GM19193 (cell line): ENCODE measurements around the gene ARMH4.

Source experiments
- POLR2A ChIP-seq: IDR thresholded peaks from 4 replicates; pipeline ENCODE4 v1.6.1; 2011; ENCODE audit not compliant: insufficient read depth, insufficient read length; ENCODE audit errors: extremely low read depth

ARMH4 gene

GRCh38 chr14:57979376-57980048 lies 172.5 kb downstream of the ARMH4 start:
- no peak for TF ChIP-seq POLR2A

- no peak for TF ChIP-seq POLR2A
Measured at GRCh38 chr14:57976701-57977100, 175.3 kb downstream of the ARMH4 start.

- no peak for TF ChIP-seq POLR2A
Measured at GRCh38 chr14:57974896-57975295, 177.1 kb downstream of the ARMH4 start.

GRCh38 chr14:57970594-57970993 lies 181.4 kb downstream of the ARMH4 start:
- no peak for TF ChIP-seq POLR2A

- TF ChIP-seq POLR2A, result no peak
Measured at GRCh38 chr14:57970175-57970574, 181.8 kb downstream of the ARMH4 start.

GRCh38 chr14:57963071-57963470 lies 188.9 kb downstream of the ARMH4 start:
- TF ChIP-seq POLR2A, result no peak

GRCh38 chr14:57962325-57963035 lies 189.5 kb downstream of the ARMH4 start:
- no peak for TF ChIP-seq POLR2A

- TF ChIP-seq POLR2A, result no peak
Measured at GRCh38 chr14:57961786-57962060, 190.3 kb downstream of the ARMH4 start.

- no peak for TF ChIP-seq POLR2A
Measured at GRCh38 chr14:57960946-57961785, 190.8 kb downstream of the ARMH4 start.

GRCh38 chr14:57957441-57957840 lies 194.6 kb downstream of the ARMH4 start:
- no peak for TF ChIP-seq POLR2A
